K562 (cell line): ENCODE results near the gene DNAH1. TPM values are rescaled to one million over a fixed set of nuclear protein-coding genes. Genes with fewer than 3 reads are reported as not detected.

Experiments
- ATAC-seq: fragments of 200-7000 bp; cut with Tn5 transposase; 3 replicates; pipeline ENCODE4 v1.9.1; 2020; ENCODE audit warnings: moderate library complexity
- BruUV-seq: library from RNA; stranded (reverse); fragments of 400-500 nt; replicated peaks from 2 replicates; lab custom pipeline; 2021; lab: Mats Ljungman, UMichigan
- CTCF ChIA-PET: fragments of 300-600 bp; formaldehyde crosslinking; extraction: SDS; loops from one replicate; lab custom pipeline; 2021; ENCODE audit warnings: low intra/inter-chr PET ratio; lab: Yijun Ruan, JAX
- POLR2A ChIA-PET: fragments of 300-600, 350-650 bp; sonication (Branson Sonifier 250); formaldehyde crosslinking; extraction: SDS; loops from one replicate; lab custom pipeline; 2021; ENCODE audit warnings: antibody characterized with exemption, inconsistent platforms; lab: Yijun Ruan, JAX
- DNase-seq, 4 experiments: peaks; one replicate each; pipeline versions ENCODE4 v3.0.0 to v3.0.0-alpha.2; 2011 to 2018; ENCODE audit warnings: low spot score in 3 of 4, mixed read lengths in 3 of 4; ENCODE audit errors: extremely low read depth in 1 of 4
- FAIRE-seq: peaks from 2 replicates; lab custom pipeline; 2011; peaks lifted over from hg19 to GRCh38; lab: Jason Lieb, UNC
- H2AFZ ChIP-seq: 2 replicates; pipeline ENCODE4 v1.6.0; 2011; ENCODE audit warnings: low read depth, low read length, control low read depth, inconsistent platforms
- H3K27ac ChIP-seq: fragments of 200-600 bp; 3 replicates; pipeline ENCODE4 v1.8.0; 2011; ENCODE audit warnings: low read depth, mild to moderate bottlenecking, control low read depth, inconsistent platforms, low read length, moderate library complexity, mixed read lengths; ENCODE audit errors: extremely low read depth
- H3K27me3 ChIP-seq, 2 experiments: fragments of 300-600 bp in 1 of 2; 2 replicates in 1 of 2; 3 replicates in 1 of 2; pipeline versions ENCODE4 v1.6.0 to v1.8.0; 2011; ENCODE audit warnings: inconsistent platforms in 2 of 2, low read length in 2 of 2, mild to moderate bottlenecking in 1 of 2, mixed read lengths in 1 of 2, moderate library complexity in 1 of 2; ENCODE audit not compliant: control insufficient read depth in 2 of 2, insufficient read depth in 2 of 2
- H3K36me3 ChIP-seq: fragments of 300-600 bp; 3 replicates; pipeline ENCODE4 v1.8.0; 2011; ENCODE audit warnings: mild to moderate bottlenecking, low read length, inconsistent platforms; ENCODE audit not compliant: control insufficient read depth, insufficient read depth
- H3K4me1 ChIP-seq, 2 experiments: fragments of 200-600 bp in 1 of 2; replicated peaks in 1 of 2; 2 replicates in 1 of 2; 3 replicates in 1 of 2; pipeline versions ENCODE4 v1.5.1 to v1.8.0; 2011; ENCODE audit warnings: inconsistent platforms in 2 of 2, low read length in 2 of 2, mild to moderate bottlenecking in 1 of 2, mixed read lengths in 1 of 2, moderate library complexity in 1 of 2; ENCODE audit not compliant: control insufficient read depth in 2 of 2, insufficient read depth in 2 of 2
- H3K4me2 ChIP-seq: 2 replicates; pipeline ENCODE4 v1.6.1; 2011; ENCODE audit warnings: low read length, control low read depth, inconsistent platforms, mixed read lengths; ENCODE audit not compliant: insufficient read depth
- H3K4me3 ChIP-seq: fragments of 200-600 bp; sonication (generic), shearing (Covaris generic); 2 replicates; pipeline ENCODE4 v1.5.1; 2016; ENCODE audit warnings: control low read depth, inconsistent platforms
- H3K79me2 ChIP-seq: fragments of 200-600 bp; 3 replicates; pipeline ENCODE4 v1.8.0; 2011; ENCODE audit warnings: low read length, inconsistent platforms; ENCODE audit not compliant: control insufficient read depth, insufficient read depth
- H3K9ac ChIP-seq, 2 experiments: 2 replicates each; pipeline versions ENCODE4 v1.6.0 to v1.6.1; 2011; ENCODE audit warnings: low read depth in 2 of 2, low read length in 2 of 2, control low read depth in 1 of 2, inconsistent platforms in 1 of 2, mild to moderate bottlenecking in 1 of 2, mixed read lengths in 1 of 2; ENCODE audit not compliant: insufficient read depth in 1 of 2
- H3K9me1 ChIP-seq: one replicate; pipeline ENCODE4 v1.6.0; 2011; ENCODE audit warnings: inconsistent platforms, mild to moderate bottlenecking, low read length, moderate library complexity; ENCODE audit not compliant: control insufficient read depth, insufficient read depth
- H3K9me3 ChIP-seq: replicated peaks from 2 replicates; pipeline ENCODE4 v1.5.1; 2011; ENCODE audit warnings: low read depth, low read length, inconsistent platforms; ENCODE audit not compliant: control insufficient read depth, insufficient read depth
- H4K20me1 ChIP-seq: replicated peaks from 2 replicates; pipeline ENCODE4 v1.6.1; 2011; ENCODE audit warnings: low read length, inconsistent platforms, mixed read lengths; ENCODE audit not compliant: control insufficient read depth, insufficient read depth
- FOS ChIP-seq: IDR thresholded peaks from 3 replicates; pipeline ENCODE4 v1.6.1; 2011; ENCODE audit not compliant: insufficient read length; ENCODE audit errors: extremely low read depth
- KHSRP ChIP-seq: fragments of 450-650 bp; IDR thresholded peaks from 2 replicates; pipeline ENCODE4 v1.6.1; 2017
- NCOR1 ChIP-seq: fragments of 450-650 bp; IDR thresholded peaks from 2 replicates; pipeline ENCODE4 v1.6.1; 2016; ENCODE audit warnings: mild to moderate bottlenecking, moderate library complexity
- NFE2L1 ChIP-seq: fragments of 450-650 bp; IDR thresholded peaks from 2 replicates; pipeline ENCODE4 v1.6.1; 2016; ENCODE audit warnings: missing genetic modification characterization, low read depth, mild to moderate bottlenecking, missing compliant biosample characterization, moderate library complexity, borderline replicate concordance
- PCBP1 ChIP-seq: fragments of 200-400 bp; formaldehyde crosslinking; IDR thresholded peaks from 2 replicates; pipeline ENCODE4 v1.6.1; 2018; ENCODE audit warnings: mild to moderate bottlenecking, low read depth, low read length; ENCODE audit not compliant: poor library complexity, severe bottlenecking
- PURB ChIP-seq: sonication (generic); formaldehyde crosslinking; IDR thresholded peaks from 2 replicates; pipeline ENCODE4 v1.9.0; 2021; ENCODE audit warnings: low read depth, mild to moderate bottlenecking, missing genetic modification reagents
- STAG1 ChIP-seq: sonication (generic); formaldehyde crosslinking; IDR thresholded peaks from 2 replicates; pipeline ENCODE4 v1.5.0; 2020; ENCODE audit warnings: missing genetic modification reagents, borderline replicate concordance
- TRIM24 ChIP-seq, 2 experiments: fragments of 450-650 bp; IDR thresholded peaks; 2 replicates each; pipeline ENCODE4 v1.6.1; 2016
- XRCC5 ChIP-seq: fragments of 200-400 bp; formaldehyde crosslinking; IDR thresholded peaks from 2 replicates; pipeline ENCODE4 v1.6.1; 2017; ENCODE audit warnings: low read depth, mild to moderate bottlenecking, low read length
- ZNF143 ChIP-seq: sonication (generic); formaldehyde crosslinking; IDR thresholded peaks from 2 replicates; pipeline ENCODE4 v1.9.0; 2022; ENCODE audit warnings: mild to moderate bottlenecking, missing genetic modification reagents
- ZNF444 ChIP-seq: fragments of 250-450 bp; sonication (Bioruptor Pico); IDR thresholded peaks from 2 replicates; pipeline ENCODE4 v1.4.0; 2020; ENCODE audit warnings: mild to moderate bottlenecking, moderate library complexity
- ZNF707 ChIP-seq: fragments of 250-450 bp; sonication (Bioruptor Pico); conservative IDR thresholded peaks from 2 replicates; pipeline ENCODE4 v1.8.0; 2022; ENCODE audit warnings: inconsistent platforms, mild to moderate bottlenecking, moderate library complexity
- ZNF778 ChIP-seq: fragments of 450-650 bp; formaldehyde crosslinking; IDR thresholded peaks from 2 replicates; pipeline ENCODE4 v1.4.0; 2020; ENCODE audit warnings: mild to moderate bottlenecking, moderate library complexity
- ZNF830 ChIP-seq: fragments of 250-450 bp; sonication (Bioruptor Pico); IDR thresholded peaks from 2 replicates; pipeline ENCODE4 v1.5.0; 2021; ENCODE audit warnings: mild to moderate bottlenecking
- WGBS: fragments of 100-300 bp; shearing (Covaris generic); methylation state at CpG from one replicate; pipeline ENCODE4 v1.1.6; 2016; ENCODE audit warnings: low coverage, mixed read lengths; ENCODE audit not compliant: insufficient coverage; ENCODE audit errors: missing lambda C conversion rate; 5-methylcytosine and 5-hydroxymethylcytosine counted together
- in situ Hi-C: fragments of 300-500 bp; cut with MboI; formaldehyde crosslinking; loops from 4 replicates; pipeline ENCODE4 v1.15.0; 2018; ENCODE audit warnings: inconsistent platforms, mixed read lengths
- intact Hi-C: fragments of 100-400 bp; cut with micrococcal nuclease; formaldehyde crosslinking; loops from 2 replicates; pipeline ENCODE4 v1.14.2; 2022
- polyA plus RNA-seq, 8 experiments: library from polyadenylated mRNA; depleted of rRNA in 4 of 8; stranded (reverse) in 5 of 8; unstranded in 3 of 8; fragments of >200 nt; fragmentation: Nextera tagmentation in 2 of 8; fragmentation: Illumina TruSeq in 1 of 8; extraction: Ambion mirVana in 2 of 8; extraction: Trizol in 1 of 8; gene quantifications; 2 replicates each; pipeline versions ENCODE4 v1.2.1 to v1.2.3, GENCODE V29; 2011 to 2014; ENCODE audit warnings: inconsistent platforms in 1 of 8, missing spikeins in 1 of 8
- total RNA-seq, 7 experiments: library from RNA; depleted of rRNA in 6 of 7; stranded (reverse); fragments of >200 nt in 6 of 7; fragmentation: Illumina TruSeq in 2 of 7; extraction: Trizol in 2 of 7; gene quantifications; 2 replicates each; pipeline versions ENCODE4 v1.2.1 to v1.2.3, GENCODE V29; 2011 to 2021; ENCODE audit warnings: low replicate concordance in 1 of 7
- TF ChIP-seq, protein P1 (sequence below): sonication (generic); formaldehyde crosslinking; IDR thresholded peaks from 2 replicates; pipeline ENCODE4 v1.8.0; 2022; ENCODE audit warnings: missing genetic modification reagents, mild to moderate bottlenecking, borderline replicate concordance
- TF ChIP-seq, protein P2 (sequence below): sonication (generic); formaldehyde crosslinking; IDR thresholded peaks from 2 replicates; pipeline ENCODE4 v1.4.0; 2020; ENCODE audit warnings: mild to moderate bottlenecking, missing genetic modification reagents
- TF ChIP-seq, protein P3 (sequence below): IDR thresholded peaks from 2 replicates; pipeline ENCODE4 v1.6.1; 2016; ENCODE audit warnings: missing genetic modification characterization, missing compliant biosample characterization

Gene DNAH1
- total and polyA plus RNA-seq, 9 of the 15 experiments (the other 6 are each of a cell fraction or from before 2014, with no cell fraction given), result 0.04 to 0.84 (median 0.50) TPM

DNA sequence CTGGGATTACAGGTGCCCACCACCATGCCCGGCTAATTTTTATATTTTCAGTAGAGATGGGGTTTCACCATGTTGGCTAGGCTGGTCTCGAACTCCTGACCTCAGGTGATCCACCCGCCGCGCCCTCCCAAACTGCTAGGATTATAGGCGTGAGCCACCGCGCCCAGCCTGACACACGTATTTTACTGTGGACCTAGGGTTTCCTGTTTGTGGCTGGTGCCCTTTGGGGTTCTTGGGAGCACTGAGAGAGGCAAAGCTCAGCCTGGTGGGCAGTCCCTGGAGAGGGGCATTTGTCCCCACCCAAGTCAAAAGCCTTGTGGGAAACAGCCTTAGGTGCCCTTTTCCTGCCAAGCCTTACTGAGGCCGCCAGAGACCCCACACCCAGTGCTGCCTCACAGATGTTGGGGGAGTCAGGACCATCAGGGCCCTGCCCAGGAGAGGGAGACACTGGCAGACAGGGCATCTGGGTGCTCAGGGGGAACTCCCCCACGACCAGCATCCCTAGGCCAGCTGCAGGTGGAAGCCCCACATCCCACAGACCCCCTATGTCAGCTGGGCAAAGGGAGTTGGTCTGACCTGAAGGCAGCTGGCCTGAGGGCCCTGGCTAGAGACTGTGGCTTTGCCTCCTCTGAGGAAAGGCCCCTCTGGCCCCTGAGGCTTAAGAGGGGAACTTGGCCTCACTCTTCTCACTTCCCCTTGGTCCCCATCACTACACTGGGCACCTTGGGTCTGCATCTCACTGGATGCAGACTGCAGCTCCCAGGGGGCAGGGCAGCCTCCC lies 35.1 kb downstream of the DNAH1 start:
- no peak overlapping the region for H3K9ac ChIP-seq
- no peak for DNase-seq
- no peak for FAIRE-seq
- H3K4me2 ChIP-seq, result no peak overlapping the region
- 55% methylated on average over 7 of the region's 11 CpGs for WGBS
- no peak overlapping the region for H3K27ac ChIP-seq
- no peaks in the 10 kb centered on the region for H3K9me3 ChIP-seq
- no peaks in the 10 kb centered on the region for H3K9me1 ChIP-seq
- BruUV-seq, result no TSS peak
- H2AFZ ChIP-seq, result no peak overlapping the region
- in situ Hi-C loops, result no loop called here
- POLR2A ChIA-PET, result interaction anchor here (0.9 to 1.1 kb wide), 3 partner anchors 10 to 15 kb away, joined by 3 to 5 read pairs (median 4); no protein-coding TSS in a partner anchor
- H3K4me1 ChIP-seq, result peaks cover 0 to 12% of the 10 kb centered on the region in 2 experiments; a peak in 2 of 5 replicates
- ATAC-seq, result no peak
- H3K36me3 ChIP-seq, result no peaks in the 10 kb centered on the region
- H4K20me1 ChIP-seq, result no peaks in the 10 kb centered on the region
- no peaks in the 10 kb centered on the region; a peak in 1 of 5 replicates for H3K27me3 ChIP-seq
- no peaks in the 10 kb centered on the region for H3K79me2 ChIP-seq
- intact Hi-C loops, result no loop called here
- CTCF ChIA-PET, result no interaction called here
- TF ChIP-seq TRIM24 (IDR thresholded peaks at IDR 0.05) (no peak), ZNF830 (CRISPR knock-in tag) (no peak), NFE2L1 (tag) (no peak), ZNF707 (CRISPR knock-in tag) (no peak), ZNF143 (CRISPR knock-in tag) (no peak), FOS (no peak), ZNF444 (CRISPR knock-in tag) (no peak), PURB (no peak), NCOR1 (no peak), PCBP1 (no peak), XRCC5 (no peak), KHSRP (no peak), STAG1 (CRISPR knock-in tag) (no peak), ZNF778 (CRISPR knock-in tag) (no peak)
- TF ChIP-seq, protein P1, sequence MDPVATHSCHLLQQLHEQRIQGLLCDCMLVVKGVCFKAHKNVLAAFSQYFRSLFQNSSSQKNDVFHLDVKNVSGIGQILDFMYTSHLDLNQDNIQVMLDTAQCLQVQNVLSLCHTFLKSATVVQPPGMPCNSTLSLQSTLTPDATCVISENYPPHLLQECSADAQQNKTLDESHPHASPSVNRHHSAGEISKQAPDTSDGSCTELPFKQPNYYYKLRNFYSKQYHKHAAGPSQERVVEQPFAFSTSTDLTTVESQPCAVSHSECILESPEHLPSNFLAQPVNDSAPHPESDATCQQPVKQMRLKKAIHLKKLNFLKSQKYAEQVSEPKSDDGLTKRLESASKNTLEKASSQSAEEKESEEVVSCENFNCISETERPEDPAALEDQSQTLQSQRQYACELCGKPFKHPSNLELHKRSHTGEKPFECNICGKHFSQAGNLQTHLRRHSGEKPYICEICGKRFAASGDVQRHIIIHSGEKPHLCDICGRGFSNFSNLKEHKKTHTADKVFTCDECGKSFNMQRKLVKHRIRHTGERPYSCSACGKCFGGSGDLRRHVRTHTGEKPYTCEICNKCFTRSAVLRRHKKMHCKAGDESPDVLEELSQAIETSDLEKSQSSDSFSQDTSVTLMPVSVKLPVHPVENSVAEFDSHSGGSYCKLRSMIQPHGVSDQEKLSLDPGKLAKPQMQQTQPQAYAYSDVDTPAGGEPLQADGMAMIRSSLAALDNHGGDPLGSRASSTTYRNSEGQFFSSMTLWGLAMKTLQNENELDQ, result no peak
- TF ChIP-seq, protein P2, sequence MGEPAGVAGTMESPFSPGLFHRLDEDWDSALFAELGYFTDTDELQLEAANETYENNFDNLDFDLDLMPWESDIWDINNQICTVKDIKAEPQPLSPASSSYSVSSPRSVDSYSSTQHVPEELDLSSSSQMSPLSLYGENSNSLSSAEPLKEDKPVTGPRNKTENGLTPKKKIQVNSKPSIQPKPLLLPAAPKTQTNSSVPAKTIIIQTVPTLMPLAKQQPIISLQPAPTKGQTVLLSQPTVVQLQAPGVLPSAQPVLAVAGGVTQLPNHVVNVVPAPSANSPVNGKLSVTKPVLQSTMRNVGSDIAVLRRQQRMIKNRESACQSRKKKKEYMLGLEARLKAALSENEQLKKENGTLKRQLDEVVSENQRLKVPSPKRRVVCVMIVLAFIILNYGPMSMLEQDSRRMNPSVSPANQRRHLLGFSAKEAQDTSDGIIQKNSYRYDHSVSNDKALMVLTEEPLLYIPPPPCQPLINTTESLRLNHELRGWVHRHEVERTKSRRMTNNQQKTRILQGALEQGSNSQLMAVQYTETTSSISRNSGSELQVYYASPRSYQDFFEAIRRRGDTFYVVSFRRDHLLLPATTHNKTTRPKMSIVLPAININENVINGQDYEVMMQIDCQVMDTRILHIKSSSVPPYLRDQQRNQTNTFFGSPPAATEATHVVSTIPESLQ, result no peak
- TF ChIP-seq, protein P3, sequence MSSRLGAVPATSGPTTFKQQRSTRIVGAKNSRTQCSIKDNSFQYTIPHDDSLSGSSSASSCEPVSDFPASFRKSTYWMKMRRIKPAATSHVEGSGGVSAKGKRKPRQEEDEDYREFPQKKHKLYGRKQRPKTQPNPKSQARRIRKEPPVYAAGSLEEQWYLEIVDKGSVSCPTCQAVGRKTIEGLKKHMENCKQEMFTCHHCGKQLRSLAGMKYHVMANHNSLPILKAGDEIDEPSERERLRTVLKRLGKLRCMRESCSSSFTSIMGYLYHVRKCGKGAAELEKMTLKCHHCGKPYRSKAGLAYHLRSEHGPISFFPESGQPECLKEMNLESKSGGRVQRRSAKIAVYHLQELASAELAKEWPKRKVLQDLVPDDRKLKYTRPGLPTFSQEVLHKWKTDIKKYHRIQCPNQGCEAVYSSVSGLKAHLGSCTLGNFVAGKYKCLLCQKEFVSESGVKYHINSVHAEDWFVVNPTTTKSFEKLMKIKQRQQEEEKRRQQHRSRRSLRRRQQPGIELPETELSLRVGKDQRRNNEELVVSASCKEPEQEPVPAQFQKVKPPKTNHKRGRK (tag), result no peak
- H3K4me3 ChIP-seq, result no peak overlapping the region
